HEK293T (cell line): ENCODE results near the gene RFFL.

Experiments
- BHLHE40 ChIP-seq: fragments of 450-650 bp; IDR thresholded peaks from 2 replicates; pipeline ENCODE4 v1.6.1; 2016; ENCODE audit warnings: mild to moderate bottlenecking, moderate library complexity, borderline replicate concordance
- CTBP1 ChIP-seq: fragments of 450-650 bp; IDR thresholded peaks from 2 replicates; pipeline ENCODE4 v1.6.1; 2016; ENCODE audit warnings: borderline replicate concordance
- FOXA1 ChIP-seq: fragments of 450-650 bp; IDR thresholded peaks from 2 replicates; pipeline ENCODE4 v1.6.1; 2016; ENCODE audit warnings: mild to moderate bottlenecking
- NFRKB ChIP-seq: fragments of 450-650 bp; IDR thresholded peaks from 2 replicates; pipeline ENCODE4 v1.6.1; 2016; ENCODE audit warnings: mild to moderate bottlenecking, moderate library complexity
- TARDBP ChIP-seq: fragments of 450-650 bp; IDR thresholded peaks from 2 replicates; pipeline ENCODE4 v1.6.1; 2016
- ZNF384 ChIP-seq: fragments of 450-650 bp; IDR thresholded peaks from 2 replicates; pipeline ENCODE4 v1.6.1; 2016
- TF ChIP-seq, protein P1 (sequence below): fragments of 450-650 bp; IDR thresholded peaks from 2 replicates; pipeline ENCODE4 v1.6.1; 2016

DNA sequence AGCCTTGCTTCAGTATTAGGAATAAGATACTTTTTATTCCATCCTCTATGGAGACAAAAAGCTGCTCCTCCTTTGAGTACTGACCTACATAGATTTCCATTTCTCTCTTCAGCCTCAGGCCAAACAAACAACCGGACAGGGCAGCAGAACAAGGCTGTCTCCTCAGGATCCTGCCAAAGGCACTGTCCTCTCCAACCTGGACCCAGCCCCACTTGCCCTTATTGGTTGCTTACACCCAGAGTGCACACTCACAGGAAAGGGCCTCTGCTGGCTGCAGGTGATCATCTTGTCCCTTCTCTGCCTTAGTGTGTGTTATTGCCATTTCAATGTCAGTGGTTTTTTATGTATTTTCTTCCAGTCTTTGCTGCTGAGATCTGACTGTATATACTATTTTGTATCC is 56.5 kb downstream of the RFFL start:
- TF ChIP-seq CTBP1 (no peak), ZNF384 (no peak), TARDBP (no peak), BHLHE40 (no peak), FOXA1 (no peak), NFRKB (no peak)
- TF ChIP-seq, protein P1, sequence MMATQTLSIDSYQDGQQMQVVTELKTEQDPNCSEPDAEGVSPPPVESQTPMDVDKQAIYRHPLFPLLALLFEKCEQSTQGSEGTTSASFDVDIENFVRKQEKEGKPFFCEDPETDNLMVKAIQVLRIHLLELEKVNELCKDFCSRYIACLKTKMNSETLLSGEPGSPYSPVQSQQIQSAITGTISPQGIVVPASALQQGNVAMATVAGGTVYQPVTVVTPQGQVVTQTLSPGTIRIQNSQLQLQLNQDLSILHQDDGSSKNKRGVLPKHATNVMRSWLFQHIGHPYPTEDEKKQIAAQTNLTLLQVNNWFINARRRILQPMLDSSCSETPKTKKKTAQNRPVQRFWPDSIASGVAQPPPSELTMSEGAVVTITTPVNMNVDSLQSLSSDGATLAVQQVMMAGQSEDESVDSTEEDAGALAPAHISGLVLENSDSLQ: no peak
